GM10266 (cell line): ENCODE data around the gene PHLPP1.

Experiments
- DNase-seq: peaks from one replicate; pipeline ENCODE4 v3.0.0; 2012; ENCODE audit errors: extremely low spot score
- CTCF ChIP-seq: IDR thresholded peaks from 2 replicates; pipeline ENCODE4 v1.5.1; 2012; ENCODE audit warnings: mild to moderate bottlenecking, low read depth; ENCODE audit not compliant: control insufficient read depth, insufficient read depth; ENCODE audit errors: missing control alignments

Gene PHLPP1

GRCh38 chr18:62987859-62988258 lies 272.5 kb downstream of the PHLPP1 start:
- no peak for DNase-seq
- no peak for TF ChIP-seq CTCF

GRCh38 chr18:62988471-62988870 lies 273.1 kb downstream of the PHLPP1 start:
- no peak for DNase-seq
- TF ChIP-seq CTCF, result no peak

- TF ChIP-seq CTCF, result no peak
- DNase-seq, result no peak
Observed at GRCh38 chr18:62989195-62989594, 273.9 kb downstream of the PHLPP1 start.

- DNase-seq, result no peak
- no peak for TF ChIP-seq CTCF
Observed at GRCh38 chr18:62990653-62991052, 275.3 kb downstream of the PHLPP1 start.

- TF ChIP-seq CTCF, result no peak
- no peak for DNase-seq
Observed at GRCh38 chr18:62991389-62991788, 276.0 kb downstream of the PHLPP1 start.

GRCh38 chr18:62991959-62992358 lies 276.6 kb downstream of the PHLPP1 start:
- no peak for TF ChIP-seq CTCF
- DNase-seq, result no peak

- no peak for DNase-seq
Observed at GRCh38 chr18:62992877-62993365, 277.6 kb downstream of the PHLPP1 start.

More at GRCh38 chr18:62992877-62993365, 277.6 kb downstream of the PHLPP1 start:
- no peak for TF ChIP-seq CTCF
